CD4-positive, alpha-beta T cell (primary cell): ENCODE data around the gene CDH4. TPM values are rescaled to one million over a fixed set of nuclear protein-coding genes. Genes with fewer than 3 reads are reported as not detected.
"Not testable (repeated sequence)": the region's sequence is repeated elsewhere in the genome, so short reads cannot be mapped to it uniquely, and the experiment has no call there.

ENCODE experiments used
- ATAC-seq: fragments of 200-7000 bp; cut with Tn5 transposase; one replicate; pipeline ENCODE4 v1.10.0; 2022; ENCODE audit warnings: mild to moderate bottlenecking; ENCODE audit not compliant: poor library complexity
- CTCF ChIA-PET: fragments of 350-600 bp; sonication (Branson Sonifier 250); formaldehyde crosslinking; loops from one replicate; lab custom pipeline; 2021; ENCODE audit warnings: antibody characterized with exemption, inconsistent platforms; lab: Charles Lee
- POLR2A ChIA-PET: fragments of 350-600 bp; sonication (Branson Sonifier 250); formaldehyde crosslinking; loops from one replicate; lab custom pipeline; 2021; ENCODE audit warnings: antibody characterized with exemption, inconsistent platforms; lab: Charles Lee
- DNase-seq, 14 experiments: peaks; one replicate each; pipeline ENCODE4 v3.0.0-alpha.2; 2013 to 2020; ENCODE audit warnings: mixed read lengths in 2 of 14
- H3K27ac ChIP-seq, 2 donors: one replicate each; pipeline versions ENCODE4 v1.5.1 to v1.7.0; 2013; ENCODE audit warnings: low read length in 2 of 2, low read depth in 1 of 2, mild to moderate bottlenecking in 1 of 2
- H3K27me3 ChIP-seq, 2 experiments: 1 replicate in 1 of 2; 2 replicates in 1 of 2; pipeline versions ENCODE4 v1.6.1 to v1.7.0; 2013; ENCODE audit warnings: low read length in 2 of 2, control low read depth in 1 of 2, mild to moderate bottlenecking in 1 of 2, moderate library complexity in 1 of 2; ENCODE audit not compliant: insufficient read depth in 2 of 2, control insufficient read depth in 1 of 2
- H3K36me3 ChIP-seq: one replicate; pipeline ENCODE4 v1.6.1; 2013; ENCODE audit warnings: low read length, control low read depth; ENCODE audit not compliant: insufficient read depth
- H3K4me1 ChIP-seq: one replicate; pipeline ENCODE4 v1.6.1; 2013; ENCODE audit warnings: low read length, control low read depth; ENCODE audit not compliant: insufficient read depth
- H3K4me3 ChIP-seq: one replicate; pipeline ENCODE4 v1.5.1; 2013; ENCODE audit warnings: mild to moderate bottlenecking, low read length, moderate library complexity
- H3K9me3 ChIP-seq, 2 experiments: 1 replicate in 1 of 2; 2 replicates in 1 of 2; pipeline versions ENCODE4 v1.6.1 to v1.7.0; 2013; ENCODE audit warnings: low read length in 2 of 2, mild to moderate bottlenecking in 2 of 2, control low read depth in 1 of 2, moderate library complexity in 1 of 2; ENCODE audit not compliant: control insufficient read depth in 1 of 2, insufficient read depth in 1 of 2
- H3K27ac Mint-ChIP-seq: one replicate; pipeline ENCODE4 v1.8.0; 2020; ENCODE audit warnings: mixed read lengths
- H3K27me3 Mint-ChIP-seq: one replicate; pipeline ENCODE4 v1.8.0; 2021; ENCODE audit warnings: mixed read lengths
- H3K36me3 Mint-ChIP-seq: one replicate; pipeline ENCODE4 v1.8.0; 2021; ENCODE audit warnings: low read depth, mixed read lengths
- H3K4me1 Mint-ChIP-seq: one replicate; pipeline ENCODE4 v1.8.0; 2021; ENCODE audit warnings: low read depth, mixed read lengths
- H3K4me3 Mint-ChIP-seq: one replicate; pipeline ENCODE4 v1.8.0; 2020; ENCODE audit warnings: mild to moderate bottlenecking, mixed read lengths
- H3K9me3 Mint-ChIP-seq: one replicate; pipeline ENCODE4 v1.8.0; 2020; ENCODE audit warnings: mixed read lengths
- intact Hi-C, 2 experiments: fragments of 100-400 bp; cut with DNase I in 1 of 2; cut with micrococcal nuclease in 1 of 2; formaldehyde crosslinking; loops; one replicate each; pipeline versions ENCODE4 v1.15.1 to v1.9.0; 2023 to 2025; cut with DNase I, micrococcal nuclease
- total RNA-seq, 174 experiments: library from RNA in 2 of 174; stranded (reverse) in 2 of 174; gene quantifications; one replicate each; pipeline ENCODE4 v1.2.3 and lab custom pipeline; 2021 to 2026
- TF ChIP-seq, protein P1 (sequence below): fragments of 200-600 bp; IDR thresholded peaks from one replicate; pipeline ENCODE4 v1.8.0; 2022; ENCODE audit warnings: antibody characterized with exemption, mild to moderate bottlenecking

CDH4 gene
- total RNA-seq, 2 experiments from 2014 or later = 0.11 TPM

DNA sequence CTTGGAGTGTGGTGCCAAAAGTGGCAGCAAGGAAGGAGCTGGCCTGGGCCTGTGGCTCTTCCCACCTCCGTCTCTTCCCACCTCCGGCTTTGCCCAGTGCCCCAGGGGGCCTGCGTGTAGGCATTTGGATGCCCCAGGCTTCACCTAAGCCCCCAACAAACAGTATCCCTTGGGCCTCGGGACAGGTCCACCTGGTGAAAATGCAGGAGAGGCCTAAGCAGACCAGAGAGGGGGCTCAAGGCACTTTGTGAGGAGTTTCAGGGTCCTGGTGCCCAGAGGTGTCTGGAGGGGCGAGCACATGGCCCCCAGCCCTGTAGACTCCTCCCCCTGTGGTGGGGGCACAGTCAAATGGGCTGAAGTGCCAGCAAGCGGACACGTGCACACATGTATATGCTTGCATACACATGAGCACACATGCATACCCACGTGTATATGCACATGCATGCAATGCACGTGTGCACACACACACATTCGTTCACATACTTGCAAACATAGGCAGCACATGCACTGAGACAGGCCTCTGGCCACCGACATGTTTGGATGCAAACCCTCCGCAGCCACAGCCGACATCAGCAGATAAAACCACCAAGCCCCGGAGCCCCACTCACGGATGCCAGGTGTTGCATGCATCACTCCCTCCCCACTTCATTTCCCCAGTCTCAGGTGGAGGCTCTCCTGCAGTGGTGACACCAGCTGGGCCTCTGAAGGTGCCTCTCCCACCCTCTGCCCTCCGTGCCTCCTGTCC, 689.1 kb downstream of the CDH4 start:
- Mint-ChIP-seq H3K9me3 (no peaks in the 10 kb centered on the region), H3K4me1 (no peaks in the 10 kb centered on the region), H3K27me3 (no peaks in the 10 kb centered on the region), H3K4me3 (no peak overlapping the region), H3K36me3 (no peaks in the 10 kb centered on the region), H3K27ac (no peak overlapping the region)
- Histone ChIP-seq H3K36me3 (no peaks in the 10 kb centered on the region), H3K27ac (no peak overlapping the region), H3K9me3 (no peaks in the 10 kb centered on the region), H3K4me1 (no peaks in the 10 kb centered on the region), H3K4me3 (no peak overlapping the region), H3K27me3 (no peaks in the 10 kb centered on the region)
- CTCF ChIA-PET = no interaction called here
- POLR2A ChIA-PET = no interaction called here
- intact Hi-C loops = no loop called here
- DNase-seq (peak in 1 of 14 experiments; percentile 26), ATAC-seq (no peak)
- TF ChIP-seq, protein P1, sequence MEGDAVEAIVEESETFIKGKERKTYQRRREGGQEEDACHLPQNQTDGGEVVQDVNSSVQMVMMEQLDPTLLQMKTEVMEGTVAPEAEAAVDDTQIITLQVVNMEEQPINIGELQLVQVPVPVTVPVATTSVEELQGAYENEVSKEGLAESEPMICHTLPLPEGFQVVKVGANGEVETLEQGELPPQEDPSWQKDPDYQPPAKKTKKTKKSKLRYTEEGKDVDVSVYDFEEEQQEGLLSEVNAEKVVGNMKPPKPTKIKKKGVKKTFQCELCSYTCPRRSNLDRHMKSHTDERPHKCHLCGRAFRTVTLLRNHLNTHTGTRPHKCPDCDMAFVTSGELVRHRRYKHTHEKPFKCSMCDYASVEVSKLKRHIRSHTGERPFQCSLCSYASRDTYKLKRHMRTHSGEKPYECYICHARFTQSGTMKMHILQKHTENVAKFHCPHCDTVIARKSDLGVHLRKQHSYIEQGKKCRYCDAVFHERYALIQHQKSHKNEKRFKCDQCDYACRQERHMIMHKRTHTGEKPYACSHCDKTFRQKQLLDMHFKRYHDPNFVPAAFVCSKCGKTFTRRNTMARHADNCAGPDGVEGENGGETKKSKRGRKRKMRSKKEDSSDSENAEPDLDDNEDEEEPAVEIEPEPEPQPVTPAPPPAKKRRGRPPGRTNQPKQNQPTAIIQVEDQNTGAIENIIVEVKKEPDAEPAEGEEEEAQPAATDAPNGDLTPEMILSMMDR = no peak

DNA sequence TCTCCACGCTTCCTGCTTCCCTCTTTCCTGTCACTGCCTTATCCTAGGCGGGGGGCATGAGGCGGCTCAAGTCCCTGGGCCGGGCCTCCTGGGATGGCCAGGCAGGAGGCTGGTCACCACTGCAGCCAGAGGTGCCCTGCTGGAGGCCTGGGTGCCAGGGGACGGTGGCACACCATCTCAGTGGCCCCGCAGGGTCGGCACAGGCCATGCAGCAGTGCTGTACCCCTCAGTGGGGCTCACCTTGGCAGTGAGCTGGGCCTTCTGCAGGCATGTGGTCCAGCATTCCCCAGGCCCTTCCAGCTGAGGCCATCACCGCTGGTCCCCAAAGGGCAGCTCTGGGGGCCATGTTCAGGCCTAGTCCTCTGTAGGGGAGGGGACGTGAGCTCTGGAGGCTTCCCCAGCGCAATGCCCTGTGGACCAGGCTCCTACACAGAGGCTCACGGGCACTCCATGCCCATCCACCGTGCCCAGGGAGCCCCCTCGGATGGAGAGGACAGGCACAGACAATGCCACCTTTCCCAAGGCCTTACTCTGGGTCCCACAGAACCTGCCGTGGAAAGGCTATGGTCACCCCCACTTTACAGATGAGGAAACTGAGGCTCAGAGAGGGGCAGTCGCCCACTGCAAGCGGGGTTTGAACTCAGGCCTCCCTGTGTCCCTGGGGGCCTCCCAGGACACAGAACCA, 689.8 kb downstream of the CDH4 start:
- no peaks in the 10 kb centered on the region for H3K36me3 Mint-ChIP-seq
- Histone ChIP-seq H3K27me3 (no peaks in the 10 kb centered on the region), H3K36me3 (no peaks in the 10 kb centered on the region), H3K4me3 (no peak overlapping the region), H3K27ac (no peak overlapping the region), H3K9me3 (no peaks in the 10 kb centered on the region), H3K4me1 (no peaks in the 10 kb centered on the region)
- intact Hi-C loops = no loop called here
- no peak overlapping the region for H3K4me3 Mint-ChIP-seq
- TF ChIP-seq, protein P1 = no peak
- H3K27me3 Mint-ChIP-seq = no peaks in the 10 kb centered on the region
- ATAC-seq = no peak
- CTCF ChIA-PET = no interaction called here
- POLR2A ChIA-PET = no interaction called here
- H3K9me3 Mint-ChIP-seq = no peaks in the 10 kb centered on the region
- H3K4me1 Mint-ChIP-seq = no peaks in the 10 kb centered on the region
- no peak overlapping the region for H3K27ac Mint-ChIP-seq
- peak in 1 of 14 experiments; percentile 25 for DNase-seq

DNA sequence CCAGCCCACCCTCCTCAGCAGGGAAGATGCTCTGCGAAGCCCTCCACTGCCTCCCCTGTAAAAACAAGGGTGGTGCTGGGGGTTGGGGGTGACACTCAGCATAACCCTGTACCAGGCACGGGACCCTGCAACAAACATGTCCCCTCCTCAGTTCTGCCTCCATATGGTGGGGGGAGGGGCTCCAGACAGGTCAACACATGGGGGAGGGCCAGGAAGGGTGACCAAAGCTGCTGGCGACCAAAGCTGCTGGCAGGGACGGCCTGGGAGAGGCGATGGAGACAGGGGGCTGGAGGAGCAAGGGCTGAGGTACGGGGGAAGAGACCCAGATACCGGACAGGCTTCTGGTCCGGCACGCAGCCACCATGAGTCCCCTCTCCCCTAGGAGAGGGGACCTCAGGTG, 690.5 kb downstream of the CDH4 start:
- CTCF ChIA-PET = no interaction called here
- no peaks in the 10 kb centered on the region for H3K36me3 ChIP-seq
- H3K4me3 Mint-ChIP-seq = no peak overlapping the region
- POLR2A ChIA-PET = no interaction called here
- no peaks in the 10 kb centered on the region for H3K9me3 Mint-ChIP-seq
- H3K9me3 ChIP-seq = no peaks in the 10 kb centered on the region
- TF ChIP-seq, protein P1 = no peak
- no peaks in the 10 kb centered on the region for H3K27me3 ChIP-seq
- H3K27me3 Mint-ChIP-seq = no peaks in the 10 kb centered on the region
- H3K4me1 Mint-ChIP-seq = no peaks in the 10 kb centered on the region
- no peaks in the 10 kb centered on the region for H3K4me1 ChIP-seq
- no peak overlapping the region for H3K27ac ChIP-seq
- intact Hi-C loops = no loop called here
- no peak for ATAC-seq
- DNase-seq = peak in 1 of 14 experiments; percentile 20
- no peak overlapping the region for H3K27ac Mint-ChIP-seq
- H3K36me3 Mint-ChIP-seq = no peaks in the 10 kb centered on the region
- H3K4me3 ChIP-seq = no peak overlapping the region

DNA sequence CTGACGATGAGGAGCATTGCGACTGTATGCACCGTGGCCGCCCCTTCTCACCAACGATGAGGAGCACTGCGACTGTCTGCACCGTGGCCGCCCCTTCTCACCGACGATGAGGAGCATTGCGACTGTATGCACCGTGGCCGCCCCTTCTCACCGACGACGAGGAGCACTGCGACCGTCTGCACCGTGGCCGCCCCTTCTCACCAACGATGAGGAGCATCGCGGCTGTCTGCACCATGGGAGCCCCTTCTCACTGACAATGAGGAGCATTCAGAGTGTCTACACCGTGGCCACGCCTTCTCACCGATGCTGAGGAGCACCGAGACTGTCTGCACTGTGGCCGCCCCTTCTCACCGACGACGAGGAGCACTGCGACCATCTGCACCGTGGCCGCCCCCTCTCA, 692.9 kb downstream of the CDH4 start:
- CTCF ChIA-PET, H3K4me1 ChIP-seq, DNase-seq, ATAC-seq, intact Hi-C loops, H3K27ac ChIP-seq, H3K27me3 Mint-ChIP-seq, H3K4me1 Mint-ChIP-seq, H3K27me3 ChIP-seq, H3K36me3 Mint-ChIP-seq, H3K27ac Mint-ChIP-seq, H3K9me3 Mint-ChIP-seq, H3K9me3 ChIP-seq, H3K4me3 Mint-ChIP-seq, H3K4me3 ChIP-seq, H3K36me3 ChIP-seq, POLR2A ChIA-PET: not testable (repeated sequence)

DNA sequence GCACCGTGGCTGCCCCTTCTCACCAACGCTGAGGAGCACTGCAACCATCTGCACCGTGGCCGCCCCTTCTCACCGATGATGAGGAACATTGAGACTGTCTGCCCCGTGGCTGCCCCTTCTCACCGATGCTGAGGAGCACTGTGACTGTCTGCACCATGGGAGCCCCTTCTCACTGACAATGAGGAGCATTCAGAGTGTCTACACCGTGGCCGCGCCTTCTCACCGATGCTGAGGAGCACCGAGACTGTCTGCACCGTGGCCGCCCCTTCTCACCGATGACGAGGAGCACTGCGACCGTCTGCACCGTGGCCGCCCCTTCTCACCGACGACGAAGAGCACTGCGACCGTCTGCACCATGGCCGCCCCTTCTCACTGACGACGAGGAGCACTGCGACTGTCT, 693.4 kb downstream of the CDH4 start:
- H3K27me3 Mint-ChIP-seq, POLR2A ChIA-PET, H3K36me3 Mint-ChIP-seq: not testable (repeated sequence)

More for the DNA sequence above, 693.4 kb downstream of the CDH4 start:
- DNase-seq, H3K27ac Mint-ChIP-seq, H3K9me3 Mint-ChIP-seq, H3K9me3 ChIP-seq, H3K36me3 ChIP-seq, intact Hi-C loops, H3K4me3 Mint-ChIP-seq, ATAC-seq, CTCF ChIA-PET, H3K4me1 ChIP-seq, H3K4me1 Mint-ChIP-seq, H3K27me3 ChIP-seq, H3K4me3 ChIP-seq, H3K27ac ChIP-seq: not testable (repeated sequence)
